Nephron (organoid): Measurements from ENCODE around the gene ZBTB44.
"Not testable (repeated sequence)": the region's sequence is repeated elsewhere in the genome, so short reads cannot be mapped to it uniquely, and the experiment has no call there.

Experiments used
- H3K27ac Mint-ChIP-seq, 3 experiments: 2 replicates each; pipeline ENCODE4 v1.8.0; 2020; ENCODE audit warnings: mixed read lengths in 3 of 3, mild to moderate bottlenecking in 2 of 3, moderate library complexity in 1 of 3
- H3K27me3 Mint-ChIP-seq: 2 replicates; pipeline ENCODE4 v1.8.0; 2021; ENCODE audit warnings: low read depth, mild to moderate bottlenecking, moderate library complexity, mixed read lengths
- H3K36me3 Mint-ChIP-seq: 2 replicates; pipeline ENCODE4 v1.8.0; 2020; ENCODE audit warnings: low read depth, mixed read lengths
- H3K4me1 Mint-ChIP-seq: 2 replicates; pipeline ENCODE4 v1.8.0; 2020; ENCODE audit warnings: mixed read lengths
- H3K4me3 Mint-ChIP-seq, 3 experiments: 2 replicates each; pipeline ENCODE4 v1.8.0; 2020; ENCODE audit warnings: mild to moderate bottlenecking in 3 of 3, mixed read lengths in 3 of 3, moderate library complexity in 2 of 3
- H3K9me3 Mint-ChIP-seq: 2 replicates; pipeline ENCODE4 v1.8.0; 2020; ENCODE audit warnings: mixed read lengths
- TF ChIP-seq, protein P1 (sequence below), 3 experiments: fragments of 200-600 bp; sonication (generic); IDR thresholded peaks; one replicate each; pipeline ENCODE4 v1.5.0; 2021; ENCODE audit warnings: antibody characterized with exemption in 3 of 3; ENCODE audit not compliant: unreplicated experiment in 3 of 3

ZBTB44 gene

DNA sequence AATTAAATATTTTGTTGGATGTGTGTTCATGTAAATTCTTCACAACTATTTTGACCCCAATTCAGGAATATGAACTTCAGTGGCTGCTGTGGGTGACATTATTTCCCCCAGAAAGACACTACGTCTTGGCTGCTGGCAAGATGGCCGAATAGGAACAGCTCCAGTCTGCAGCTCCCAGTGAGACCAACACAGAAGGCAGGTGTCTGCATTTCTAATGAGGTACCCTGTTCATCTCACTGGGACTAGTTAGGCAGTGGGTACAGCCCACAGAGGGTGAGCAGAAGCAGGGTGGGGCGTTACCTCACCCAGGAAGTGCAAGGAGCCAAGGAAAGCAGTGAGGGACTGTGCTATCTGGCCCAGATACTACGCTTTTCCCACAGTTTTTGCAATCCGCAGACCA lies 65.3 kb downstream of the ZBTB44 start:
- no peak overlapping the region for H3K4me3 Mint-ChIP-seq
- peaks cover 45% of the 10 kb centered on the region for H3K36me3 Mint-ChIP-seq
- no peak overlapping the region for H3K27ac Mint-ChIP-seq
- peaks cover 24% of the 10 kb centered on the region for H3K9me3 Mint-ChIP-seq
- H3K4me1 Mint-ChIP-seq = no peaks in the 10 kb centered on the region
- H3K27me3 Mint-ChIP-seq = no peaks in the 10 kb centered on the region
- TF ChIP-seq, protein P1, sequence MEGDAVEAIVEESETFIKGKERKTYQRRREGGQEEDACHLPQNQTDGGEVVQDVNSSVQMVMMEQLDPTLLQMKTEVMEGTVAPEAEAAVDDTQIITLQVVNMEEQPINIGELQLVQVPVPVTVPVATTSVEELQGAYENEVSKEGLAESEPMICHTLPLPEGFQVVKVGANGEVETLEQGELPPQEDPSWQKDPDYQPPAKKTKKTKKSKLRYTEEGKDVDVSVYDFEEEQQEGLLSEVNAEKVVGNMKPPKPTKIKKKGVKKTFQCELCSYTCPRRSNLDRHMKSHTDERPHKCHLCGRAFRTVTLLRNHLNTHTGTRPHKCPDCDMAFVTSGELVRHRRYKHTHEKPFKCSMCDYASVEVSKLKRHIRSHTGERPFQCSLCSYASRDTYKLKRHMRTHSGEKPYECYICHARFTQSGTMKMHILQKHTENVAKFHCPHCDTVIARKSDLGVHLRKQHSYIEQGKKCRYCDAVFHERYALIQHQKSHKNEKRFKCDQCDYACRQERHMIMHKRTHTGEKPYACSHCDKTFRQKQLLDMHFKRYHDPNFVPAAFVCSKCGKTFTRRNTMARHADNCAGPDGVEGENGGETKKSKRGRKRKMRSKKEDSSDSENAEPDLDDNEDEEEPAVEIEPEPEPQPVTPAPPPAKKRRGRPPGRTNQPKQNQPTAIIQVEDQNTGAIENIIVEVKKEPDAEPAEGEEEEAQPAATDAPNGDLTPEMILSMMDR (IDR thresholded peaks at IDR 0.05; ENCODE audit: unreplicated experiment in 3 of 3) = no peak

DNA sequence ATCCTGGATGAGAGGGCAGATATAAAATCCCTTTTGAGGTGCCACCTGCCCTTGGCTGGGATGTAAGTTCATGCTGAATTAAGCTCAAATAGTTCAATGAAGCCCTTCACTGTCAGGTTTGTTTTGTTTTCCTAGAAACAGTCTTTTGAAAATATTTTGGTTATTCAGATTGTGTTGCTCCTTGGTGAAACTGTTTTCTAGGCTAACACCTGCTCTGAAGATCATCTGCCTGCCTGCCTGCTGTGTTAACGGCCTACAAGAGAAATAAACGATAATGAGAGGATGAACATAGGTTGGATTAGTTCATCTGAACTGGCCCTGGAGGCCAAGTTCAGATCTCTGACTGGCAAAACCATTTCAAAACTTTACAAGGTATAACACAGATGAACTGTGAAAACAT lies 67.4 kb downstream of the ZBTB44 start:
- TF ChIP-seq, protein P1 (IDR thresholded peaks at IDR 0.05; ENCODE audit: unreplicated experiment in 3 of 3) = no peak
- Mint-ChIP-seq H3K4me3 (no peak overlapping the region), H3K4me1 (no peaks in the 10 kb centered on the region), H3K36me3 (peaks cover 28% of the 10 kb centered on the region), H3K27ac (no peak overlapping the region), H3K27me3 (no peaks in the 10 kb centered on the region), H3K9me3 (peaks cover 14% of the 10 kb centered on the region)

DNA sequence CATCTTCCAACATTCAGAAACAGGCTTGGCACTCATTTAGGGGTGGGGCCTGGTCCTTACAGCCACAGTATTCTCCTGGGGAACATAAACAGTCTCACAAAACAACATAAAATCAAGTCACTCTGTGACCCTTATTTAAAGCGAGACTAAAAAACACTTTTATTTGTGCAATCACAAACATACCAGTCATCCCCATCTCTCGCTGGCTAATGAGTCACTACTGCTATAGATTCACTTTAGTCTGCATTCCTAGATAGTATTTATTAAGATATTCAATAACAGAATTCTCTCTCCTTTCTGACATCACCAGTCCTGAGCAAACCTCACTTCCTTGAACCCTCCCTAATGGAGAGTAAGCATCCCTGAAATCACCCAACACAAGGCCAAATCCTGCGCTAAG lies 68.0 kb downstream of the ZBTB44 start:
- no peak overlapping the region for H3K27ac Mint-ChIP-seq
- peaks cover 22% of the 10 kb centered on the region for H3K36me3 Mint-ChIP-seq
- peaks cover 9% of the 10 kb centered on the region for H3K9me3 Mint-ChIP-seq
- H3K4me3 Mint-ChIP-seq = no peak overlapping the region
- no peaks in the 10 kb centered on the region for H3K4me1 Mint-ChIP-seq
- H3K27me3 Mint-ChIP-seq = no peaks in the 10 kb centered on the region
- TF ChIP-seq, protein P1 (IDR thresholded peaks at IDR 0.05; ENCODE audit: unreplicated experiment in 3 of 3) = no peak

DNA sequence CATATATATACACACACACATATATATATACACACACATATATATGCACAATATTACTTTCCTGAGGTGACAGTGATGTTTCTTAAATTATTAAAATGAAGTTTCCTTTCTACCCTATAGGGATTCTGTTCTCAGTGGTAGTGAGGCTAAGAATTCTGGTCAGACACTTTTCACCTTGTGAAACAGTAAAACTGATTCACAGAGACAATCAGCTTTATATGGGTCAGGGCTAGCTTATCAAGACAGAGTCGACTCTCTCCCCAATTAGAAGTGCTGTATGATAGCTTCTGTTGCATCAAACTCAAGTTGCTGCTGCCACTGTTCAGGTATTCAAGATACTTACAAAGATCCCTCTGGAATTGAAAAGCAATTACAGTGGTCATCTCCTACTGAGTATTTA lies 68.4 kb downstream of the ZBTB44 start:
- Mint-ChIP-seq H3K4me1 (no peaks in the 10 kb centered on the region), H3K27ac (no peak overlapping the region), H3K27me3 (no peaks in the 10 kb centered on the region), H3K36me3 (peaks cover 17% of the 10 kb centered on the region), H3K9me3 (peaks cover 5% of the 10 kb centered on the region), H3K4me3 (no peak overlapping the region)
- TF ChIP-seq, protein P1 (IDR thresholded peaks at IDR 0.05; ENCODE audit: unreplicated experiment in 3 of 3) = no peak

DNA sequence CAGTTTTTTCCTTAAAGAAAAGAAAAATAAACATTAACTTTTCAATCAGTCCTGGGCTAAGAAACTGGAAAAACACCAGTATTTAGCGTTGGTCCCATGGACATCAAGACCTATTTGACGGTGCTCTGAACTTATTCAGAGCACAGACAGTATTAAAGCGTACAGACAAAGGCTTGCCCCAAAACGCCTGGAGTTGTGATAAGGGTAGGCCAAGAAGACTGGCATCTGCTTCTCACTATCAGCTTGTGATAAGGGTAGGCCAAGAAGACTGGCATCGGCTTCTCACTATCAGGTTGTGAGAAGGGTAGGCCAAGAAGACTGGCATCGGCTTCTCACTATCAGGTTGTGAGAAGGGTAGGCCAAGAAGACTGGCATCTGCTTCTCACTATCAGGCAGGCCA lies 69.3 kb downstream of the ZBTB44 start:
- not testable (repeated sequence) for H3K4me1 Mint-ChIP-seq, H3K27me3 Mint-ChIP-seq, H3K4me3 Mint-ChIP-seq, H3K9me3 Mint-ChIP-seq, H3K27ac Mint-ChIP-seq
- H3K36me3 Mint-ChIP-seq = peaks cover 12% of the 10 kb centered on the region

DNA sequence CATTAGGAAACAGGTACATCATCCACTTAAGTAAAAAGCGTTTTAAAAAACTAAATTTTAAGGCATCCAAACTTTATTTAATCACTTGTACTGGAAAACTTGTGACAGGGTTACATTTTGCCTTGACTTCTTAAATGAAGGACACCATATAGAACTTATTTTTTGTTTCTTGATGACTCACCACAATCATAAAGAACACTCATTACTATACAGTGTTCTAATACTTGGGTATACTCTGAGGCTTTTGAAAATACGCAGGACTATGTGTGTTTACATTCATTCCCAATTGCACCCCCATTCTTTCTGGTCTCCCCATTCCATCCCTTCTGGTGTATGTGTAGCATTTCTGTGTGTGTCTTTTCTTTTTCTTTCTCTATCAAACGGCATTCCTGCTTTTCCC lies 69.9 kb downstream of the ZBTB44 start:
- H3K4me1 Mint-ChIP-seq = no peaks in the 10 kb centered on the region
- H3K27me3 Mint-ChIP-seq = no peaks in the 10 kb centered on the region
- peaks cover 12% of the 10 kb centered on the region for H3K36me3 Mint-ChIP-seq
- no peak overlapping the region for H3K27ac Mint-ChIP-seq
- no peak overlapping the region for H3K4me3 Mint-ChIP-seq
- TF ChIP-seq, protein P1 (IDR thresholded peaks at IDR 0.05; ENCODE audit: unreplicated experiment in 3 of 3) = no peak
- no peaks in the 10 kb centered on the region for H3K9me3 Mint-ChIP-seq
